C4-2B (cell line): ENCODE results near the gene HS3ST6.

Experiments
- ZFX ChIP-seq: fragments of 450-650 bp; IDR thresholded peaks from 2 replicates; pipeline ENCODE4 v1.6.1; 2017
- TF ChIP-seq, protein P1 (sequence below): fragments of 450-650 bp; conservative IDR thresholded peaks from 2 replicates; pipeline ENCODE4 v1.5.1; 2017; ENCODE audit warnings: mild to moderate bottlenecking

GRCh38 chr16:1944612-1945199, 26.5 kb upstream of the HS3ST6 start:
- TF ChIP-seq ZFX: no peak
- TF ChIP-seq, protein P1, sequence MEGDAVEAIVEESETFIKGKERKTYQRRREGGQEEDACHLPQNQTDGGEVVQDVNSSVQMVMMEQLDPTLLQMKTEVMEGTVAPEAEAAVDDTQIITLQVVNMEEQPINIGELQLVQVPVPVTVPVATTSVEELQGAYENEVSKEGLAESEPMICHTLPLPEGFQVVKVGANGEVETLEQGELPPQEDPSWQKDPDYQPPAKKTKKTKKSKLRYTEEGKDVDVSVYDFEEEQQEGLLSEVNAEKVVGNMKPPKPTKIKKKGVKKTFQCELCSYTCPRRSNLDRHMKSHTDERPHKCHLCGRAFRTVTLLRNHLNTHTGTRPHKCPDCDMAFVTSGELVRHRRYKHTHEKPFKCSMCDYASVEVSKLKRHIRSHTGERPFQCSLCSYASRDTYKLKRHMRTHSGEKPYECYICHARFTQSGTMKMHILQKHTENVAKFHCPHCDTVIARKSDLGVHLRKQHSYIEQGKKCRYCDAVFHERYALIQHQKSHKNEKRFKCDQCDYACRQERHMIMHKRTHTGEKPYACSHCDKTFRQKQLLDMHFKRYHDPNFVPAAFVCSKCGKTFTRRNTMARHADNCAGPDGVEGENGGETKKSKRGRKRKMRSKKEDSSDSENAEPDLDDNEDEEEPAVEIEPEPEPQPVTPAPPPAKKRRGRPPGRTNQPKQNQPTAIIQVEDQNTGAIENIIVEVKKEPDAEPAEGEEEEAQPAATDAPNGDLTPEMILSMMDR: no peak
